ENCODE results near the gene NNAT. TPM values are rescaled to one million over a fixed set of nuclear protein-coding genes. Genes with fewer than 3 reads are reported as not detected.

Gene NNAT
- total RNA-seq, 1 donor from 2014 or later, result 65.2 TPM

DNA sequence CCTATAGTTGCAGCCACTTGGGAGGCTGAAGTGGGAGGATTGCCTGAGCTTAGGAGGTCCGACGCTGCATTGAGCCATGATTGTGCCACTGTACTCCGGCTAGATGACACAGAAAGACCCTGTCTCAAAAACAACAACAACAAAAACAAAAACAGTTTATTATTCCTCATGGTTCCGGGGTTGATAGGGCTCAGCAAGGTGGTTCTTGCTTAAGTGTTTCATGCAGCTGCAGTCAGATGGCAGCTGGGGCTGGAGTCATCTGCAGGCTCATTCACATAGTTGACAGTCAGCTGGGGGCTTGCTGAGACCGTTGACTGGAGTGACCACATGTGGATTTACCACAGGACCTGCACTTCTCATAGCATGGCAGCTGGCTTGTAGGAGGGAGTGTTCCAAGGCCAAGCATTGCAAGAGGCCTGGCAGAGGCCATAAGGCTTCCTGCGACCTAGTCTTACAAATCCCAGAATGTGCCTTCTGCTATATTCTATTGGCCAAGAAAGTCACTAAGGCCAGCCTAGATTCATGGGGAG is 28.9 kb upstream of the NNAT start:
- H3K4me3 ChIP-seq (ENCODE audit: low read depth, low read length), result no peak overlapping the region
- TF ChIP-seq, protein P1, sequence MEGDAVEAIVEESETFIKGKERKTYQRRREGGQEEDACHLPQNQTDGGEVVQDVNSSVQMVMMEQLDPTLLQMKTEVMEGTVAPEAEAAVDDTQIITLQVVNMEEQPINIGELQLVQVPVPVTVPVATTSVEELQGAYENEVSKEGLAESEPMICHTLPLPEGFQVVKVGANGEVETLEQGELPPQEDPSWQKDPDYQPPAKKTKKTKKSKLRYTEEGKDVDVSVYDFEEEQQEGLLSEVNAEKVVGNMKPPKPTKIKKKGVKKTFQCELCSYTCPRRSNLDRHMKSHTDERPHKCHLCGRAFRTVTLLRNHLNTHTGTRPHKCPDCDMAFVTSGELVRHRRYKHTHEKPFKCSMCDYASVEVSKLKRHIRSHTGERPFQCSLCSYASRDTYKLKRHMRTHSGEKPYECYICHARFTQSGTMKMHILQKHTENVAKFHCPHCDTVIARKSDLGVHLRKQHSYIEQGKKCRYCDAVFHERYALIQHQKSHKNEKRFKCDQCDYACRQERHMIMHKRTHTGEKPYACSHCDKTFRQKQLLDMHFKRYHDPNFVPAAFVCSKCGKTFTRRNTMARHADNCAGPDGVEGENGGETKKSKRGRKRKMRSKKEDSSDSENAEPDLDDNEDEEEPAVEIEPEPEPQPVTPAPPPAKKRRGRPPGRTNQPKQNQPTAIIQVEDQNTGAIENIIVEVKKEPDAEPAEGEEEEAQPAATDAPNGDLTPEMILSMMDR (conservative IDR thresholded peaks at IDR 0.05; ENCODE audit: low read depth, low read length), result no peak
- no peak for DNase-seq (ENCODE audit: low read depth)

DNA sequence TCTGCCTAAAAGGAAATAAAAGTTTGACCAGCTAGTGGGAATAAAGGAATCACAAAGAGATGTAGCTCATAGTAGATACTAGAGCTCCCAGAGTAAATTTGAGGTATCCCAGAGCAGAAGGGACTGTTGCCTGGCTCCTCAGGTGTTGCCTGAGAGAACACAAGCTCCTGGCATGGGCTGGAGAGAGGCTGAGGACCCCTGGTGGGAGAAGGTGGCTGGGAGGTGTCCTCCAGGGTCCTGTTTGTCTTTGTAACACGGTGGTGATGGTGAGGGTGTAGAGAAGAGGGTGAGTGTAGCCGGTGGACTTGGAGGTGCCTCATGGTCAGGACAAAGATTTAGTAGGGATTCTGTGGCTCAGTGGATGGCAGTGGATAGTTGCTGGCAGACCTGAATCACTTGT is 28.1 kb upstream of the NNAT start:
- TF ChIP-seq, protein P1 (conservative IDR thresholded peaks at IDR 0.05; ENCODE audit: low read depth, low read length), result no peak
- H3K4me3 ChIP-seq (ENCODE audit: low read depth, low read length), result no peak overlapping the region
- no peak for DNase-seq (ENCODE audit: low read depth)

DNA sequence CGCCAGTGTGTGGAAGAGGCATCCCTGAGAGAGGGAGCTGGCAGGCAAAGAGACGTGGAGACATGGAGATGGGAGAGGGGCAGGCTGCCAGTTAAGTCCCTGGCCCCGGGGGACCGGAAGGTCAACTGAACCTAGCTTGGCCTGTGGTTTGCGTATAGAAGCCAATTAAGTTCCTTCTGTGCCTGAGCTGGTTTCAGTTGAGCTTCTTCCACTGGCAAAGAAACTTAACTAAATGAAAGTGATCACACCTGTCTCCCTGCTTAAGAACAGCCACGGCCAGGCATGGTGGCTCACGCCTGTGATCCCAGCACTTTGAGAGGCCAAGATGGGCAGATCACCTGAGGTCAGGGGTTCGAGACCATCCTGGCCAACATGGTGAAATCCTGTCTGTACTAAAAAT is 26.7 kb upstream of the NNAT start:
- TF ChIP-seq, protein P1 (conservative IDR thresholded peaks at IDR 0.05; ENCODE audit: low read depth, low read length), result no peak
- H3K4me3 ChIP-seq (ENCODE audit: low read depth, low read length), result no peak overlapping the region
- no peak for DNase-seq (ENCODE audit: low read depth)

DNA sequence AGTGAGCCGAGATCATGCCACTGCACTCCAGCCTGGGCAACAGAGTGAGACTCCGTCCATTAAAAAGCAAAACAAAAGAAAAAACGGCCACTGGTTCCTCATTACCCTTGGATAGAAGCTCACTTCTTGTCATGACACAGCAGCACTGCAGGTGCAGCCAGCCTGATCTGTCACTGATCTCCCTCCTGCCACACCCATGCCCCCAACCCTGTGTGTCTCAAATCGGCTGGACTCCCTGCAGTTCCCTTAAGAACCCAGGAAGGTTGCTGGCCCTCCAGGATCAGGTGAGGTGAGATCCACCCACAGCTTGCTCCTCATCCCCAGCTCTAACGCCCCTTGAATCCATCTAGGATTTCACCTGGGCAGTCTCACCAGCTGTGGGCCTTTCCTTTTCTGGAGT is 26.3 kb upstream of the NNAT start:
- DNase-seq (ENCODE audit: low read depth), result no peak
- no peak overlapping the region for H3K4me3 ChIP-seq (ENCODE audit: low read depth, low read length)
- TF ChIP-seq, protein P1 (conservative IDR thresholded peaks at IDR 0.05; ENCODE audit: low read depth, low read length), result no peak

DNA sequence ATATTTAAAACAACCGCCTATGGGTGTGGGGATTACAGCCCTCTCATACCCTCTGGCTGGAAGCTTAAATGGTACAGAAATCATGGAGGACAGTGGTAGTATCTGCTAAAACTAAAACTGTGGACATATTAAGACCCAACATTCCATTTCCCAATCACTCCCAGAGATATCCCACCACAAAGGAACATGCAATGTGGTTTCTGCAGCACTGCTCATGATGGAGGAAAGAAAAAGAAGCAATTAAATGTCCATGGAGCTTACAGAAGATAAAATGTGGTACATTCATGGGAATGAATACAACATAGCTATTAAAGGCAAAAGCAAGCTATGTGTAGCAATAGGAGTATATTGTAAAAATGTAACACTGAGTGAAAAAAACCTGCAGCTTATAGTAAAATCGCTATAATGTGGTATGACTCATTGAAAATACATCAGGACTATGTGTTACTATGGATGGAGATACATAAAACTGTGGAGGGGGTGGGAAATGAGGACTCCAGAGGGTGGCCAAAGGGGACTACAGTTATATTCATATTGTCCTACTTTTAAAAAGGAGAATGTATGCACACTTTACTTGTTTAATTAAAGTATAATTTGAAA is 22.9 kb upstream of the NNAT start:
- H3K4me3 ChIP-seq (ENCODE audit: low read depth, low read length), result no peak overlapping the region
- DNase-seq (ENCODE audit: low read depth), result no peak
- TF ChIP-seq, protein P1 (conservative IDR thresholded peaks at IDR 0.05; ENCODE audit: low read depth, low read length), result no peak

DNA sequence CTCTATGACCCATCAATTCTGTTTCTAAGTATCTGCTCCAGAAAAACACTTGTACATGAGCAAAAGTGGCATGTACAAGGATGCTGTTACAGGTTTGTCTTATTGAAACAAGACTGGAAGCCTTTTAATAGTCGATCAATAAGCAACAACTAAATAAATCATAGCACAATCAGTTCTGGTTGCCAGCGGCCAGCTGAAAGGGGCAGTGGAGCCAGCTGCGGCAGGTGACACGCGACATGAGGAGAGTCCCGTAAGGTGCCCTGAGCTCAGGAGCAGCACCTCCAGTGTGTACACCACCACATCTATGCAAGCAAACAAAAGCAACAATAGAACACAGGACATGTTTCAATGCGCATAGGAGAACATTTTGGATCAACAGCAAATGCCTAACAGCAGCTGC is 20.7 kb upstream of the NNAT start:
- no peak overlapping the region for H3K4me3 ChIP-seq (ENCODE audit: low read depth, low read length)
- TF ChIP-seq, protein P1 (conservative IDR thresholded peaks at IDR 0.05; ENCODE audit: low read depth, low read length), result no peak
- DNase-seq (ENCODE audit: low read depth), result no peak

DNA sequence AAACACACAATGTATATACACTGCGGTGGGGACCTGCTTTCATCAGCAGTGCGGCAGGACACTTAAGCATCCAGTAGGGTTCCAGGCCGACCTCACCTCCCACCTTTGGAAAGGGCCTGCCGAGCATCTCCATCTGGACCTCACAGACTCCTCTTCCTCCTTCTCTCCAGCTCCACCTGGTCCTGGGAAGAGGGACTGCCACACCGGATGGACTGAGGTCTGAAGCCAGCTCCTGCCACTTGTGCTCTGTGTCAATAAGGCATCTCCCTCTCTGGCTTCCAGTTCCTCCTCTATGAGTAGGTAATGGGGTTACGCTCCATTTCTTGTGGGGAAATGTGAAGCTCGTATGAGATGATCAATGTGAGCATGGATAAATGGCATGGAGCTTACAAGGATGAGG is 19.1 kb upstream of the NNAT start:
- H3K4me3 ChIP-seq (ENCODE audit: low read depth, low read length), result no peak overlapping the region
- TF ChIP-seq, protein P1 (conservative IDR thresholded peaks at IDR 0.05; ENCODE audit: low read depth, low read length), result no peak
- DNase-seq (ENCODE audit: low read depth), result no peak

All from epithelial cell of proximal tubule (primary cell).